GM12892 (cell line): Measurements from ENCODE around the gene TMEM232.

Experiments
- POLR2A ChIP-seq: IDR thresholded peaks from 2 replicates; pipeline ENCODE4 v1.6.1; 2011; ENCODE audit warnings: low read depth, low read length, control low read depth
- POLR2AphosphoS5 ChIP-seq: IDR thresholded peaks from 2 replicates; pipeline ENCODE4 v1.6.1; 2011; ENCODE audit warnings: low read depth, low read length, control low read depth
- TAF1 ChIP-seq: IDR thresholded peaks from 2 replicates; pipeline ENCODE4 v1.6.1; 2011; ENCODE audit warnings: low read depth, mild to moderate bottlenecking, control low read depth, low read length, borderline replicate concordance

GRCh38 chr5:110492446-110492845 lies 234.0 kb downstream of the TMEM232 start:
- TF ChIP-seq POLR2A = no peak
- no peak for TF ChIP-seq POLR2AphosphoS5
- no peak for TF ChIP-seq TAF1
